GM12872 (cell line): Measurements from ENCODE around the gene ANTXR2.

Experiments
- TF ChIP-seq, protein P1 (sequence below): IDR thresholded peaks from 3 replicates; pipeline ENCODE4 v1.5.1; 2011; ENCODE audit warnings: low read depth, mild to moderate bottlenecking, low read length, moderate library complexity; ENCODE audit not compliant: insufficient read depth

ANTXR2 gene

DNA sequence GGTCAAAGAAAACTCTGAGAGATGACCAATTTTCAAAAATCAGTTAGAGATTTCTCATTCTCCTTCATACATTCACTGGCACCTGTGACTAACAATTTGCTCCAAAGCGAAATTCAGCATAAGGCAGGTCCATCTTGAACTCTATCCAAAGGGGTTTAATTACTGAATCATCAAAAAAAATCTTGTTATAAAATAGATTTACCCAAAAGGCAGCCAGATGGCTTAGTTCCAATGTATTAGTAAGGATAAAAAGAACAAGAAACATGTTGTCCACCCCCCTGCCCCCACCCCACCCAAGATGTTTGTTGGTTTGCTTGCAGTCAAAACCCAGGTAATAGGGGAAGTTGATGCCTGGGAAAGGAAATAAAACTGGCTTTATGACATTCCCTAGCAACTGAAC is 200.3 kb downstream of the ANTXR2 start:
- TF ChIP-seq, protein P1, sequence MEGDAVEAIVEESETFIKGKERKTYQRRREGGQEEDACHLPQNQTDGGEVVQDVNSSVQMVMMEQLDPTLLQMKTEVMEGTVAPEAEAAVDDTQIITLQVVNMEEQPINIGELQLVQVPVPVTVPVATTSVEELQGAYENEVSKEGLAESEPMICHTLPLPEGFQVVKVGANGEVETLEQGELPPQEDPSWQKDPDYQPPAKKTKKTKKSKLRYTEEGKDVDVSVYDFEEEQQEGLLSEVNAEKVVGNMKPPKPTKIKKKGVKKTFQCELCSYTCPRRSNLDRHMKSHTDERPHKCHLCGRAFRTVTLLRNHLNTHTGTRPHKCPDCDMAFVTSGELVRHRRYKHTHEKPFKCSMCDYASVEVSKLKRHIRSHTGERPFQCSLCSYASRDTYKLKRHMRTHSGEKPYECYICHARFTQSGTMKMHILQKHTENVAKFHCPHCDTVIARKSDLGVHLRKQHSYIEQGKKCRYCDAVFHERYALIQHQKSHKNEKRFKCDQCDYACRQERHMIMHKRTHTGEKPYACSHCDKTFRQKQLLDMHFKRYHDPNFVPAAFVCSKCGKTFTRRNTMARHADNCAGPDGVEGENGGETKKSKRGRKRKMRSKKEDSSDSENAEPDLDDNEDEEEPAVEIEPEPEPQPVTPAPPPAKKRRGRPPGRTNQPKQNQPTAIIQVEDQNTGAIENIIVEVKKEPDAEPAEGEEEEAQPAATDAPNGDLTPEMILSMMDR, result no peak

- TF ChIP-seq, protein P1, result no peak
These were observed 201.1 kb downstream of the ANTXR2 start for GRCh38 chr4:79871961-79872360.

DNA sequence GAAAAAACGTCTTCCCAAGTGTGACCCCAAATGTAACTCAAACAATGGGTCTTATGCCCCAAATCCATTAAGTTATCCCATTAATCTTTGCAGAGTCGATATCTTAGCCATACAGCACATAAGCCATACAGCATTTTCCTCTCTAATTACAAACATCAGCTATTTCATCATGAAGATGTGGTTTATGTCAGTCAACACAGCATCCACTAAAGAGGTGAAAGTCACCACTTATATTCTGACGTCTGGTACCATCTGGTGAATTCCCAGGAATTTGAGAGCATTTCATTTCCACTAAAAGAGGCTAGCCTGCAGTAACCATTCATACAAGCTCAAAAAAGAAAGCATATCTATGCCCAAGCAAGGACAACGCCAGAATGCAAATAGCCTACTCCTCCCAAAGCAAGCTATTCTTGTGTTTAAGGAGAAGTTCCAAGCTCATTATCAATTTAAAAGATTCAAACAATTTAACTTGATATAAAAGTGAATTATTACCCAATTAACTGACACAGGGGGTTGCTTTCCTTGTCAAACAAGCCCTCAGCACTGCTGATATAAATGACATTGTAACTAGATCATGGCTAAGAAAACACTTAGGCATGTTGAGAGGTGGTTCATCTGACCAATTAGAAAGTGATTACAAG is 203.3 kb downstream of the ANTXR2 start:
- TF ChIP-seq, protein P1, result no peak

- TF ChIP-seq, protein P1, result no peak
These were observed 207.8 kb downstream of the ANTXR2 start for GRCh38 chr4:79865201-79865597.

DNA sequence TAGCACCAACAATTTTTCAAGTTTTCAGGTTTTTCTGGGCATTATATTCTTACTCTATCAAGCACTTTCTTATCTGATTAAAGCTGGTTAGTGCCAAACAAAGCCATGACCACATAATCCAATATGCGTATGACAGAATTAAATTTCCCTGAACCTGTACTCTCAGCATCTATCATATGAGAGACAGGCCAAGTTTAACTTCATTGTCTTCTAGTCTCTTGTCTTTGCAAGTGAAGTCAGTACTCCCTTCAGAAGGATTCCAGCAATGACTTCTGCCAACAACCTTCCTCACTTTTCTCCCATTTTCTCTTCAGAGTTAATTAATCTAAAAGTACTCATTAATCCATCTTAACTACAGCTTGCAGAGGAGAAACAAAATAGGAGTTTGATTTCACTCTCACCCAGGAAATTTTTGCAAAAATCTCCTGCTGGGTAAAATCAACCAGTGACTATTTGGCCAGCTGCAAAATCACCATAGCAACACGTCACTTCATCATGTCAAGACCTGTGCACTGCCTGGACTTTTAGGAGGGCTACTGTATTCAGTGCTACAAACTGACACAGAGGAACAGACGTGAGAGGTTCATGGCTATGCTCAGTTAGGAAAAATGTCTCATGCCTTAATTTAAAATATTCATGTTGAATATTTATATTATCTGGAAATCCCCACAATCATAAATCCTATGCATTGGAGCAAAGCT is 208.4 kb downstream of the ANTXR2 start:
- TF ChIP-seq, protein P1, result no peak

- TF ChIP-seq, protein P1, result no peak
These were observed 209.7 kb downstream of the ANTXR2 start for GRCh38 chr4:79863333-79863732.

DNA sequence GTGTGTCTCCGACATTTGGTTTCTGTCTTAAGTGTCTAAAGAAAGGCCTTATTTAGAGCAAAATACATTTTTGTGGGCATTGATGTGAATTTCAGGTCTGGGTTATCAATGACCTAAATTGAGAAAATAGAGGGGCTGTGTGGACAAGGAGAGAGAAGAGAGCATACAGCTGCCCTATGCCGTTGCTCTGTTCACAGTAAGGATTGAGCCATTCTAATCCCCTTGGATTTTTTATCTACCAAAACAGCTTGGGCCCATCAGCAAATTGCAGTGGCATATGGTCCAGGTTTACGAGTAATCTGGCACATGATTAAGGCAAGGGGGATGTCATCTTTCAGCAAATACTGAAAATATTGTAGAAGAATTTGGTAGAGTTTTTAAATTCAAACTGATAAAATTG is 210.2 kb downstream of the ANTXR2 start:
- TF ChIP-seq, protein P1, result no peak
